ENCODE data around the gene EPB41L3.

EPB41L3 gene

GRCh38 chr18:5457462-5457957 lies 86.3 kb downstream of the EPB41L3 start:
- no peak for DNase-seq (ENCODE audit: low read depth)
- TF ChIP-seq CTCF (conservative IDR thresholded peaks at IDR 0.05; ENCODE audit: low read depth, low read length): no peak
- H3K4me3 ChIP-seq (ENCODE audit: low read depth, low read length): no peak overlapping the region

- peak; percentile 59 for TF ChIP-seq CTCF (conservative IDR thresholded peaks at IDR 0.05; ENCODE audit: low read depth, low read length)
- peak overlapping the region; percentile 46 for H3K4me3 ChIP-seq (ENCODE audit: low read depth, low read length)
- peak; percentile 84 for DNase-seq (ENCODE audit: low read depth)
Measured at GRCh38 chr18:5456577-5457461, 87.0 kb downstream of the EPB41L3 start.

- TF ChIP-seq CTCF (conservative IDR thresholded peaks at IDR 0.05; ENCODE audit: low read depth, low read length): no peak
- H3K4me3 ChIP-seq (ENCODE audit: low read depth, low read length): no peak overlapping the region
- peak; percentile 93 for DNase-seq (ENCODE audit: low read depth)
Measured at GRCh38 chr18:5455674-5456073, 88.1 kb downstream of the EPB41L3 start.

DNA sequence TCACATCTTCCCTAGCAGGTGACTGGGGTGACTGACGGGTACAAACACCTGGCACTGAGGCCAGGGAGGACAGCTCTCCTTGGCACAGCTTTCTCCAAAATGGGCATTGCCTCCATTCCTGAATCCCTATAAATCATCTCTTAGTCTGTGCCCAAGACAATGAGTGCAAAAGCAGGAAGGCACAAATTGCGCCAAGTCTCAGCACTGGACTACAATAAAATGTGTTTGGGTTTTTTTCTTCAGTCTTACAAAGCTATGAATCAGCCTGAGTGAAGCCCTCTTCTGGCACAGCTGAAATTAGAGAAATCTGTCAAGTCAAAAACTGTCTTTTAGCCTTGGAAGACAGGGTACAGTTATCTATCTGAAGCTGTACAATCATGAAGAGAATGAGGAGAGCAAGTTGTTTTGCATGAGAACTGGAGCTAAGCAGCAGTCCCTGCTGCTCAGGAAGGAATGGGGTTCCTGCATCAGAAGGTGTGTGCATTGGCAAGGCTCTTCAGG lies 90.8 kb downstream of the EPB41L3 start:
- H3K4me3 ChIP-seq (ENCODE audit: low read depth, low read length): no peak overlapping the region
- TF ChIP-seq CTCF (conservative IDR thresholded peaks at IDR 0.05; ENCODE audit: low read depth, low read length): peak; percentile 14
- DNase-seq (ENCODE audit: low read depth): no peak

- no peak for DNase-seq (ENCODE audit: low read depth)
- no peak for TF ChIP-seq CTCF (conservative IDR thresholded peaks at IDR 0.05; ENCODE audit: low read depth, low read length)
Measured at GRCh38 chr18:5451871-5452270, 91.9 kb downstream of the EPB41L3 start.

DNA sequence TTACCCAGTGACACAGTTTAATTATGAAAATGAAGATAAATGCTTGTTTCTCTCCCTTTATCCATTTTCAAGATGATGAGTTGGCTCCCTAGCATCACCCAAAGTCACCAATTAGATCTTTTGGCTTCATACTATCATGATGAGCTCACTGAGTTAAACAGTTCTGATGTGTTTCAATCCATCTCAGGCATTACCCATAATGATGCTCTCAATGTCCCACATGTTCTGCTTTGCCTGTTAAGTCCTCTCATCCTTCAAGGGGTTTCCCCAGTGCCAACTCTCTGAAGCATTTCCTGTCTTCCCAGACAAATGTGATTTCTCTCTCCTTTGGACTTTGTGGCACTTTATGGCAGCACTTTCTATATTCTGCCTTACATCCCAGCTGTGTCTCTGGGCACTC lies 92.6 kb downstream of the EPB41L3 start:
- no peak overlapping the region for H3K4me3 ChIP-seq (ENCODE audit: low read depth, low read length)
- no peak for TF ChIP-seq CTCF (conservative IDR thresholded peaks at IDR 0.05; ENCODE audit: low read depth, low read length)
- DNase-seq (ENCODE audit: low read depth): no peak

More at GRCh38 chr18:5451871-5452270, 91.9 kb downstream of the EPB41L3 start:
- no peak overlapping the region for H3K4me3 ChIP-seq (ENCODE audit: low read depth, low read length)

Data from choroid plexus epithelial cell (primary cell).